Astrocyte (in vitro differentiated cells and primary cell): Measurements from ENCODE around the gene ORC1.

Source experiments
- CTCF ChIP-seq: IDR thresholded peaks from 2 replicates; pipeline ENCODE4 v1.5.1; 2011; ENCODE audit warnings: low read depth, mild to moderate bottlenecking, inconsistent platforms, low read length, moderate library complexity; ENCODE audit not compliant: insufficient read depth
- EZH2 ChIP-seq: IDR thresholded peaks from 2 replicates; pipeline ENCODE4 v1.6.1; 2012; ENCODE audit warnings: mild to moderate bottlenecking, low read length, inconsistent platforms; ENCODE audit not compliant: insufficient read depth

- TF ChIP-seq CTCF (no peak), EZH2 (no peak)
Observed at GRCh38 chr1:52365071-52365745, 39.0 kb downstream of the ORC1 start.
